ENCODE data around the gene LRRK1. TPM values are rescaled to one million over a fixed set of nuclear protein-coding genes. Genes with fewer than 3 reads are reported as not detected.

The LRRK1 gene
- total and polyA plus RNA-seq, 2 of the 13 experiments (the other 11 are each of a cell fraction or from before 2014, with no cell fraction given) = 0.13 to 1.2 TPM

- H3K4me3 ChIP-seq (replicated peaks in 1 of 3; ENCODE audit: insufficient read depth in 1 of 3, low read depth in 2 of 3, low read length in 3 of 3) = no peak overlapping the region
- H3K27ac ChIP-seq (ENCODE audit: extremely low read length, insufficient read depth, low read length) = no peak overlapping the region
- DNase-seq (ENCODE audit: low spot score) = no peak
- CTCF ChIA-PET (ENCODE audit: low intra/inter-chr PET ratio, low total read pairs) = no interaction called here
- FAIRE-seq = no peak
- POLR2A ChIA-PET = interaction anchor here (1.8 kb wide), 1 partner anchor 25 kb away, joined by 4 read pairs; no protein-coding TSS in a partner anchor
- no TSS peak for BruUV-seq (replicated peaks)
- intact Hi-C loops (cut with micrococcal nuclease; ENCODE audit: unreplicated experiment) (no loop called here), in situ Hi-C loops (cut with HindIII; ENCODE audit: extremely low pct_ligation_motif_present, low pct_unique_long_range_greater_than_20kb) (loop anchor here (5.0 kb wide), 1 partner anchor 48 kb away; no protein-coding TSS in a partner anchor)
- no peaks in the 10 kb centered on the region for H3K79me2 ChIP-seq (ENCODE audit: insufficient read depth, low read length)
- TF ChIP-seq EHMT2 (IDR thresholded peaks at IDR 0.05; ENCODE audit: borderline replicate concordance, low read depth, low read length) (no peak), ZNF784 (CRISPR knock-in tag; IDR thresholded peaks at IDR 0.05; ENCODE audit: borderline replicate concordance) (no peak), SIN3B (IDR thresholded peaks at IDR 0.05; ENCODE audit: low read length) (no peak), LCORL (IDR thresholded peaks at IDR 0.05) (no peak), LCORL (CRISPR knock-in tag; IDR thresholded peaks at IDR 0.05) (no peak), HES4 (CRISPR knock-in tag; IDR thresholded peaks at IDR 0.05; ENCODE audit: borderline replicate concordance) (no peak), ZNF318 (CRISPR knock-in tag; IDR thresholded peaks at IDR 0.05) (no peak), MZF1 (CRISPR knock-in tag; IDR thresholded peaks at IDR 0.05; ENCODE audit: borderline replicate concordance) (no peak), MYNN (CRISPR knock-in tag; IDR thresholded peaks at IDR 0.05; ENCODE audit: low read depth) (no peak)
- no peaks in the 10 kb centered on the region for H4K20me1 ChIP-seq (ENCODE audit: insufficient read depth, low read length)
- H2AFZ ChIP-seq (ENCODE audit: low read length) = no peak overlapping the region
- no peak overlapping the region for H3K9ac ChIP-seq (ENCODE audit: insufficient read depth, low read depth, low read length)
- H3K36me3 ChIP-seq (replicated peaks in 1 of 2; ENCODE audit: control insufficient read depth in 1 of 2, insufficient read depth in 2 of 2, low read length in 2 of 2) = peaks cover 1 to 4% of the 10 kb centered on the region in 2 experiments; a peak in 2 of 5 replicates
- no peak overlapping the region for H3K4me2 ChIP-seq (ENCODE audit: low read depth, low read length)
- H3K27me3 ChIP-seq (ENCODE audit: control insufficient read depth in 1 of 2, insufficient read depth in 2 of 2, low read length in 2 of 2) = no peaks in the 10 kb centered on the region
- ATAC-seq = no peak
- 97% methylated on average over 14 of the region's 28 CpGs for WGBS (ENCODE audit: low lambda C conversion rate)
- H3K9me3 ChIP-seq (ENCODE audit: low read length) = no peaks in the 10 kb centered on the region
- H3K4me1 ChIP-seq (ENCODE audit: insufficient read depth, low read length) = peaks cover 81% of the 10 kb centered on the region
Measured at GRCh38 chr15:101065570-101066221, 146.5 kb downstream of the LRRK1 start.
